T1000 (cell line): ENCODE data around the gene MAPK8.

Experiments
- DNase-seq: peaks from one replicate; lab custom pipeline; 2025; ENCODE audit warnings: mixed read lengths; lab: John Stamatoyannopoulos, UW

The MAPK8 gene

GRCh38 chr10:48384699-48384982 is 78.2 kb downstream of the MAPK8 start:
- DNase-seq, result no peak

- DNase-seq, result no peak
Measured at GRCh38 chr10:48389272-48389671, 82.8 kb downstream of the MAPK8 start.

GRCh38 chr10:48389846-48390557 is 83.5 kb downstream of the MAPK8 start:
- no peak for DNase-seq

- no peak for DNase-seq
Measured at GRCh38 chr10:48390558-48390871, 84.0 kb downstream of the MAPK8 start.

- no peak for DNase-seq
Measured at GRCh38 chr10:48390933-48391845, 84.7 kb downstream of the MAPK8 start.

GRCh38 chr10:48391994-48392393 is 85.5 kb downstream of the MAPK8 start:
- no peak for DNase-seq

GRCh38 chr10:48398261-48398660 is 91.8 kb downstream of the MAPK8 start:
- DNase-seq, result no peak

GRCh38 chr10:48399056-48399541 is 92.6 kb downstream of the MAPK8 start:
- no peak for DNase-seq

- no peak for DNase-seq
Measured at GRCh38 chr10:48399551-48399950, 93.1 kb downstream of the MAPK8 start.

GRCh38 chr10:48400129-48400849 is 93.8 kb downstream of the MAPK8 start:
- no peak for DNase-seq

- no peak for DNase-seq
Measured at GRCh38 chr10:48400850-48401220, 94.4 kb downstream of the MAPK8 start.

- no peak for DNase-seq
Measured at GRCh38 chr10:48404646-48405045, 98.2 kb downstream of the MAPK8 start.

- peak; percentile 26 for DNase-seq
Measured at GRCh38 chr10:48406204-48406603, 99.7 kb downstream of the MAPK8 start.

- DNase-seq, result no peak
Measured at GRCh38 chr10:48406658-48407057, 100.2 kb downstream of the MAPK8 start.

GRCh38 chr10:48410503-48410902 is 104.0 kb downstream of the MAPK8 start:
- no peak for DNase-seq

GRCh38 chr10:48411510-48411909 is 105.0 kb downstream of the MAPK8 start:
- DNase-seq, result no peak

GRCh38 chr10:48412081-48412480 is 105.6 kb downstream of the MAPK8 start:
- DNase-seq, result no peak

GRCh38 chr10:48412933-48413332 is 106.5 kb downstream of the MAPK8 start:
- no peak for DNase-seq

- no peak for DNase-seq
Measured at GRCh38 chr10:48414160-48414559, 107.7 kb downstream of the MAPK8 start.

- no peak for DNase-seq
Measured at GRCh38 chr10:48414778-48415177, 108.3 kb downstream of the MAPK8 start.

GRCh38 chr10:48416584-48417232 is 110.2 kb downstream of the MAPK8 start:
- DNase-seq, result no peak

- DNase-seq, result no peak
Measured at GRCh38 chr10:48417374-48417773, 110.9 kb downstream of the MAPK8 start.
